MM.1S (cell line): ENCODE data around the gene THRB.

ENCODE experiments used
- DNase-seq: peaks from one replicate; pipeline ENCODE4 v3.0.0-alpha.2; 2015
- H2AFZ ChIP-seq: fragments of 300-600 bp; sonication (generic); 2 replicates; pipeline ENCODE4 v1.6.0; 2016; ENCODE audit warnings: antibody characterized with exemption, low read length
- H3F3A ChIP-seq: fragments of 300-600 bp; sonication (generic); 2 replicates; pipeline ENCODE4 v1.6.1; 2016; ENCODE audit warnings: mild to moderate bottlenecking, antibody characterized with exemption, low read length, moderate library complexity, mixed read lengths; ENCODE audit not compliant: insufficient read depth
- H3K27ac ChIP-seq: fragments of 300-600 bp; sonication (generic); 2 replicates; pipeline ENCODE4 v1.5.1; 2016; ENCODE audit warnings: mild to moderate bottlenecking, low read length
- H3K27me3 ChIP-seq: fragments of 300-600 bp; sonication (generic); replicated peaks from 2 replicates; pipeline ENCODE4 v1.6.0; 2016; ENCODE audit warnings: low read length; ENCODE audit not compliant: insufficient read depth
- H3K36me3 ChIP-seq: fragments of 300-600 bp; sonication (generic); replicated peaks from 2 replicates; pipeline ENCODE4 v1.6.1; 2016; ENCODE audit warnings: mild to moderate bottlenecking, low read length, mixed read lengths; ENCODE audit not compliant: insufficient read depth
- H3K4me1 ChIP-seq: fragments of 300-600 bp; sonication (generic); 2 replicates; pipeline ENCODE4 v1.6.1; 2016; ENCODE audit warnings: low read length, mixed read lengths
- H3K4me2 ChIP-seq: fragments of 300-600 bp; sonication (generic); 2 replicates; pipeline ENCODE4 v1.6.0; 2016; ENCODE audit warnings: low read depth, low read length
- H3K4me3 ChIP-seq: fragments of 300-600 bp; sonication (generic); 2 replicates; pipeline ENCODE4 v1.5.1; 2016; ENCODE audit warnings: low read length, mixed read lengths
- H3K79me2 ChIP-seq: fragments of 300-600 bp; sonication (generic); 2 replicates; pipeline ENCODE4 v1.6.1; 2016; ENCODE audit warnings: mixed run types, low read length, mixed read lengths
- H3K9ac ChIP-seq: fragments of 300-600 bp; sonication (generic); 2 replicates; pipeline ENCODE4 v1.6.1; 2016; ENCODE audit warnings: low read length, mixed read lengths
- H3K9me2 ChIP-seq: fragments of 300-600 bp; sonication (generic); replicated peaks from 2 replicates; pipeline ENCODE4 v1.6.1; 2016; ENCODE audit warnings: mild to moderate bottlenecking, low read length, mixed read lengths; ENCODE audit not compliant: insufficient read depth
- H3K9me3 ChIP-seq: fragments of 300-600 bp; sonication (generic); replicated peaks from 2 replicates; pipeline ENCODE4 v1.6.1; 2016; ENCODE audit warnings: mild to moderate bottlenecking, low read length, mixed read lengths; ENCODE audit not compliant: insufficient read depth
- H4K20me1 ChIP-seq: fragments of 300-600 bp; sonication (generic); 2 replicates; pipeline ENCODE4 v1.6.1; 2016; ENCODE audit warnings: mild to moderate bottlenecking, low read length, moderate library complexity, mixed read lengths; ENCODE audit not compliant: insufficient read depth
- CTCF ChIP-seq: fragments of 300-600 bp; sonication (generic); IDR thresholded peaks from 2 replicates; pipeline ENCODE4 v1.5.1; 2016; ENCODE audit warnings: antibody characterized with exemption, low read length, mixed read lengths
- EZH2 ChIP-seq: fragments of 300-600 bp; sonication (generic); optimal IDR thresholded peaks from 2 replicates; pipeline ENCODE3; 2017; ENCODE audit warnings: low read depth, mild to moderate bottlenecking, antibody characterized with exemption, low read length, mixed read lengths
- EZH2phosphoT487 ChIP-seq: fragments of 300-600 bp; sonication (generic); IDR thresholded peaks from 2 replicates; pipeline ENCODE4 v1.6.1; 2018; ENCODE audit warnings: antibody characterized with exemption, low read length

The THRB gene

GRCh38 chr3:24157106-24157505 lies 337.5 kb downstream of the THRB start:
- no peak overlapping the region for H3K4me3 ChIP-seq
- DNase-seq, result no peak
- no peak overlapping the region for H3K9ac ChIP-seq
- no peak overlapping the region for H3K4me2 ChIP-seq
- no peaks in the 10 kb centered on the region for H3K79me2 ChIP-seq
- no peaks in the 10 kb centered on the region for H3K4me1 ChIP-seq
- H3K27ac ChIP-seq, result no peak overlapping the region
- no peaks in the 10 kb centered on the region for H3K9me2 ChIP-seq
- no peaks in the 10 kb centered on the region for H3K9me3 ChIP-seq
- H3K27me3 ChIP-seq, result no peaks in the 10 kb centered on the region
- no peaks in the 10 kb centered on the region for H4K20me1 ChIP-seq
- H3K36me3 ChIP-seq, result no peaks in the 10 kb centered on the region
- no peaks in the 10 kb centered on the region for H3F3A ChIP-seq
- TF ChIP-seq EZH2phosphoT487 (no peak), EZH2 (no peak), CTCF (no peak)
- H2AFZ ChIP-seq, result no peak overlapping the region

GRCh38 chr3:24156466-24156865 lies 338.2 kb downstream of the THRB start:
- H4K20me1 ChIP-seq, result no peaks in the 10 kb centered on the region
- H3K9me2 ChIP-seq, result no peaks in the 10 kb centered on the region
- H3K9me3 ChIP-seq, result no peaks in the 10 kb centered on the region
- no peak overlapping the region for H3K9ac ChIP-seq
- no peaks in the 10 kb centered on the region for H3F3A ChIP-seq
- no peaks in the 10 kb centered on the region for H3K36me3 ChIP-seq
- no peak overlapping the region for H3K4me2 ChIP-seq
- no peak overlapping the region for H3K27ac ChIP-seq
- H3K4me3 ChIP-seq, result no peak overlapping the region
- no peaks in the 10 kb centered on the region for H3K79me2 ChIP-seq
- TF ChIP-seq EZH2 (no peak), CTCF (no peak), EZH2phosphoT487 (no peak)
- H3K27me3 ChIP-seq, result no peaks in the 10 kb centered on the region
- DNase-seq, result no peak
- no peak overlapping the region for H2AFZ ChIP-seq
- H3K4me1 ChIP-seq, result no peaks in the 10 kb centered on the region

DNA sequence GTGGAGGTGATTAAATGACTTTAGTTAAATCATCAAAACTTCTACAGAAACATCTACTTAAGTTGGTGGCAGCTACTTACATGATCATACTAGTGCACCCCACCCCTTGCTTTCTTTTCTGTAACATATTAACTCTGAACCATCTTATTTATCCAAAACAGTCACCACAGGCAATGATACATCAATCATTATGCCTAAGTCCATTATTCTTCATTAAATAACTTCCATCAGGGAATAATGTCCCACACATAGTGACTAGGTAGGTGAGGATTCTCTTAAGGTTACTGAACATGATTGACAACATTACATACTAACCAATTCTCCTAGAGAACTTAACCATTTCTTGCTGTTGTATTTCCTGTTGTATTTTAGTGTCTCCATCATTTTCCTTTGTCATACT lies 339.4 kb downstream of the THRB start:
- Histone ChIP-seq H3K27ac (no peak overlapping the region), H2AFZ (no peak overlapping the region), H3K4me1 (no peaks in the 10 kb centered on the region), H3K9ac (no peak overlapping the region), H3K27me3 (no peaks in the 10 kb centered on the region), H3K36me3 (no peaks in the 10 kb centered on the region), H3K79me2 (no peaks in the 10 kb centered on the region), H4K20me1 (no peaks in the 10 kb centered on the region), H3K9me3 (no peaks in the 10 kb centered on the region), H3F3A (no peaks in the 10 kb centered on the region), H3K4me3 (no peak overlapping the region), H3K9me2 (no peaks in the 10 kb centered on the region), H3K4me2 (no peak overlapping the region)
- no peak for DNase-seq
- TF ChIP-seq EZH2 (no peak), EZH2phosphoT487 (no peak), CTCF (no peak)
